HUDEP-2 (cell line): ENCODE measurements around the gene DPP9.
A peak's percentile ranks its signal among the peaks of the same experiment; 100 is the strongest.
"Not testable (repeated sequence)": the region's sequence is repeated elsewhere in the genome, so short reads cannot be mapped to it uniquely, and the experiment has no call there.

Source experiments
- DNase-seq, 76 experiments: peaks; one replicate each; lab custom pipeline; 2025; ENCODE audit not compliant: unreplicated experiment in 76 of 76; lab: John Stamatoyannopoulos, UW

DPP9 gene

DNA sequence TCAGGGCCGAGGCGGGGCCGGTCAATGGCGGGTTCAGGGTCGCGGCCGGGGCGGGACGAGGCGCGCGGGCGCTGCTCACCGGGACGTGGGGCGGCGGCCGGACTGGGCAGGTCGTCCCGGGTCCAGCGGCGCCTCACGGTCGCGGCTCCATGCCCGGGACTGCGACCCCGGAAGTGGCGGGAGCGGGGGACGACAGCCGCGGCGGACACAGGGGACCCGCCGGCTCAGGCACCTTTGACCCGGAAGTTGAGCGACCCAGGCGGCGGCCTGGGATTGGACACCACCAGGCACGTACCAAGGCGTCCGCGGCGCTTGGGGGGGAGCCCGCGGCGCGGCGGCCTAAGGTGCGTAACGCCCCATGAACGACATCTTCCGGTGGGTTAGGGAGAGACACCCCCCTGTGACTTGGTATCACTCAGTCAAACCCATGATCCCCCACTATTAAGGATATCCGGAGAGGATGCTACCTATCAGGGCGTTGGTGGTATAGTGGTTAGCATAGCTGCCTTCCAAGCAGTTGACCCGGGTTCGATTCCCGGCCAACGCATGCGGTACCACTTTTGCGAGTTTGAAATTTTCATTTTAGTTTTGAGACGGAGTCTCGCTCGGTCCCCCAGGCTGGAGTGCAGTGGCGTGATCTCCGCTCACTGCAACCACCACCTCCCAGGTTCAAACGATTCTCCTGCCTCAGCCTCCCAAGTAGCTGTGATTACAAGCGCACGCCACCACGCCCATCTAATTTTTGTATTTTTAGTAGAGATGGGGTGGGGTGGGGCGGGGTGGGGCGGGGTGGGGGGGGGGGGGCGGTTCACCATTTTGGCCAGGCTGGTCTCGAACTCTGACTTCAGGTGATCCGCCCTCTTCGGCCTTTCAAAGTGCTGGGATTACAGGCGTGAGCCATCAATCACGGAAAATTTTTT lies at the start of gene DPP9:
DPP9 (minus strand) TSS at position 248 of the 920 bp plus-strand sequence. CDS start 3,936 bp downstream, outside the sequence.
- DNase-seq: peak; percentile 81 to 100 (median 98)

DNA sequence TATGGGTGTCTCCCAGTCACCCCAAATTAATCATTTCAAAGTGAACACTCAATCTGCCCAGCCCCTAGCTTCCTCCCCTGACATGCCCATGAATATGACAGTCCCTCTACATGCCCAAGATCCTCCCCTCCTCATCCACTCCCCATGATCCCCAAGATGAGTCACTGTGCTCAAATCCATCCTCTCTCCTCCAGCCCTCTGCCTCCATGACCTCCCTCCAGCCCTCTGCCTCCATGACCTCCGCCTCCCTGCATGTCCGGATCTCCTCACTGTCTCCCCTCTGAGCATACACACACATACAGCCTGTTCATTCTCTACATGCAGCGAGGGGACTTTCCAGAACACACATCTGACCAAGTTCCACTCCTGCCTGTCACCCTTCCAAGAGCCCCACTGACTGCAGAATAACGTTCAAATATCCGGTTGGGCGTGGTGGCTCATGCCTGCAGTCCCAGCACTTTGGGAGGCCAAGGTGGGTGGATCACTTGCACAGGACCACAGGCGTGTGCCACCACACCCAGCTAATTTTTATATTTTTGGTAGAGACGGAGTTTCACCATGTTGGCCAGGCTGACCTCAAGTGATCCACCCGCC lies 49.5 kb upstream of the DPP9 start:
- DNase-seq: no peak

DNA sequence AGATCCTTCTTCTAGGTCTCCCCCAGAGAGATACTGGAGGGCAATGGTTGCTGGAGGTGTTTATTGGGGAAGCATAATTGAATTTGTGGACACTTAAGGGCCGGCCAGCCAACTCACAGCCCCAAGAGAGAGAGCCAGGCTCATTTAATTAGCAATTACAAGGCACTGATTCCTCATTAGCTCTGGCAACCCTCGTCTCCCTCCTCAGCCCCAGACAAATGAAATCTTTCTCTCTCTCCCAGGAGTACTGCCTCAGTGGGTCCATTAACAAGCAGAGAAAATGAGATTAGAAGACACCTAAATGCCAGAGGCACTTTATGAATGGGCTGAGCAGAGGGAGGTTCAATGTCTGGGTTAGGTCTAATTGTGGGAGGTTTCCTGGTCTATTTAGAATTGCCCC lies 48.9 kb upstream of the DPP9 start:
- no peak for DNase-seq

DNA sequence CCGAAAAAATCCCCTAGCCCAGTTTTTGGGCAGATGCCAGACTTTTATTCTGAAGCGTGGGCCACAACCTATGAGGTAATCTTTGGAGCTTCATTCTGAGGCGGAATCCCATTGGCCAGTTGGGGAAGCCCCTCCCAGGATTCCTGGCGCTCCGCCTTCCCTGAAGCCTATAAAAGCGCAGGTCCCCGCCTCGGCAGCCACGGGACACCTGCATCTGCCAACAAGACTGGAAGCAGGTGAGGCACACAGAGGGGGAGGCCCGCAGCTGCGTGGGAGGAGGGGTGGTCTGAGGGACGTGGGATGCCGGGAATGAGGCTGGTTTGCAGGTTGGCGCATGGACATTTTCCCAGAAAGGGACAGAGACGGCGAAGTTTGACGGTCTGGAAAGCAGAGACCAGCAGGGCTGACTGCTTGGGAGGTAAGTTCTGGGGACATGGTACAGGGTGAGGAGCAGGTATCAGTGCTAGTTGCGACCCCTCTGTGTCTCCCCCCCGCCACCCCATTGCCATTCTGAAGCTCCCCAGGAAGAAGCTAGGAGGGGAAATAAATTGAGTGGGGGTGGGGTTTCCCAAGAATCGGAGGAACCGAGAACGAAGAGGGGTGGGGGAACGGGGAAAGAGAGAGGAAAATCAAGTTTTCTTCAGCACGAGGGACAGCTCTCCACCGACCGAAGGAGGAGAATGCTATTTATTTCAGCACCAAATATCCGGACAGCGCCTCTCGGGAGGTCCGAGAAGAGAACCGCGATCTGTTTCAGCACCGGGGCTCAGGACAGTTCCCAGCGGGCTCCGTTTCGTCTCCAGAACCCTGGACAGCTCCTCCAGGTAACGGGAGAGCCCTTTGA lies 45.5 kb upstream of the DPP9 start:
- peak in 66 of 76 experiments; percentile 7 to 80 (median 63) for DNase-seq

DNA sequence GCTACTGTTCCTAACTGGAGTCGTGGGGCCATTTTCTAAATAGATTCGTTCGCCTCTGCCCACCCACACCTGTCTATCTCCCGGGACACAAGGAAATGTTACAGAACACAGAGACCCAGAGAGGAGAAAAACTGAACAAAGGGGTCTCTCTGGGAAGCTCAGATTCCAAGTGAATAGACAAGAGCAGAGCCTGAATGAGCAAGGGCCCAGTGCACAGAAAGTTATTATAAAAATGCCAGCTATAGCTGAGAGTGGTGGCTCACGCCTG lies 40.7 kb upstream of the DPP9 start:
- no peak for DNase-seq

DNA sequence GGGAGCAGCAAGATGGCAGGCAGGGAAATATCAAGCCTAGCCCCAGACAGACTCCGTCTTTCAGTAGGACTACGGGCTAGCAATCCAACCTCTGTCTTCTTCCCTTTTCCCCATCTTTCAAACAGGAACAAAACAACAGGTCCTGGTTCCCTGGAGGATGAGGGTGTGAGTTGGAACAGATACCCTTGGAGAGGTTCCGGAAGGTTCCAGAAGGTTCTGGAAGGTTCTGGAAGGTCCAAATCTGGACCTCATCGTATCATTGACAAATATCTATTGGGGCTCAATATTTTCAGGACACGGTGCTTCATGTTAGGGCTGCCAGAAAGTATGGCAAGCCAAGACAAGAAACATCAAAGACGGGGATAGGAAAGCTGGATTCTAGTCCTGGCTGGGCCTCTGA lies 39.4 kb upstream of the DPP9 start:
- no peak for DNase-seq

DNA sequence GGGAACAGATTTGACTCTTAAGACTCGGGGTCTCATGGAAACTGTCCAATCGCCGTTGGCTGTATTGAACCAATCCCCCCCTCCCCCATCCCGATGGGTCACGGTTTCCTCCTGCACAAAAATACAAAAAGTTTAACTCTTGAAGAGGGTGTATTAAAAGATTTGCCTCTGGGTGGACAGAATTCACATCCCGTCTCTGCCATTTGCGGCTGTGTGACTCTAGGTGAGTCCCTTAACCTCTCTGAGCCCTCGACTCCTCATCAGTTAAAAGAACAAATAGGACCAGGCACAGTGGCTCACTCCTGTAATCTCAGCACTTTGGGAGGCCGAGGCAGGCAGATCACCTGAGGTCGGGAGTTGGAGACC lies 36.6 kb upstream of the DPP9 start:
- DNase-seq: no peak

DNA sequence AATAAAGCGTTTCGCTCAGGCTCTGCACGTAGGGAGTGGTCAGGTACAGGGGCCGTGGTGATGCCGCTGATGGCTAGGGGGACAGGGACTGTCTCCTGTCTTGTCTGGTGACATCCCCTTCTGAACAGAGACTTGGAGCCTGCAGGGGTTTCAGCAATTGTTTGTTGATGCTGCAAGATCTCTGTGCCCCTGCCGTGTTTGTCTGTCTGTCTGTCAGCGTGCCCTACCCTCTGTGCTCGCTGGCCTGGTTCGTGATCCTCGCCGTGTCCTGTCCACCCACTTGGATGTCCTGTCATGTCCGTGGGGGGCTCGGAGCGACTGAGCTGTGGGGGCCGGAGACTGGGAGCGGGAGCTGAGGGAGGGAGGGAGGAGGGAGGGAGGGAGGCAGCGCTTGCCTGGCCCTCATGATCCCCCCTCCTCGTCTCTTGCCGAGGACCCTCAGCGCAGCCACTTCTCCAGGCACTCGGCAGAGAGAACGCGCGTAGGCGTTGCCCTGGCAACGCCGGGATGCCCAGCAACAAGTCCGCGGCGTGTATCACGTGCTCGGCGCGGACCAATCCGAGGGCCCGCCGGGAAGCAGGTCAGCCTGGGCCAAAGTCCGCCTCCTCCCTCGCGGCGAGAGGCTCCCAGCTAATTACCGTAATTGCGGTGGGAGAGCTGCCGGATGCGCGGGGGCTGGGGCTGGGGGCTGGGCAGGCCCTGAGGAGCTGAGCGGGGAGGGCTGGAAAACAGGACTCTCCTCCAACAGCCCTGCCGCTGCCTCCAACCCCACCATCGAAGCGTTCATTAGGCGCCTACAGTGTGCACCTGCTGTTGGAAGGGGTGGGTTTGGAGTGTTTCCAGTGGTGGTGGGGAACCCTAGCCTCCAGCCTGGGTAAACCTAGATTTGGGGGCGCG lies 36.0 kb upstream of the DPP9 start:
- peak in 74 of 76 experiments; percentile 28 to 96 (median 85) for DNase-seq

DNA sequence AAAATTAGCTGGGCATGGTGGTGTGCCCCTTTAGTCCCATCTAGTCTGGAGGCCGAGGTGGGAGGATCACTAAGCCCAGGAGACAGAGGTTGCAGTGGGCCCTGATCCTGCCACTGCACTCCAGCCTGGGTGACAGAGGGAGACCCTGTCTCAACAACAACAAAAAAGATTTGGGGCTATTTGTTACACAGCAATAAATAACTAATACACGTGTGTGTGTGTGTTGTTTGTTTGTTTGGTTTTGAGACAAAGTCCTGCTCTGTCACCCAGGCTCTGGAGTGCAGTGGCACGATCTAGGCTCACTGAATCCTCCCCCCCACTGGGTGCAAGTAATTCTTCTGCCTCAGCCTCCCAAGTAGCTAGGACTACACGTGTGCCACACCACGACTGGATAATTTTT lies 35.0 kb upstream of the DPP9 start:
- no peak for DNase-seq

DNA sequence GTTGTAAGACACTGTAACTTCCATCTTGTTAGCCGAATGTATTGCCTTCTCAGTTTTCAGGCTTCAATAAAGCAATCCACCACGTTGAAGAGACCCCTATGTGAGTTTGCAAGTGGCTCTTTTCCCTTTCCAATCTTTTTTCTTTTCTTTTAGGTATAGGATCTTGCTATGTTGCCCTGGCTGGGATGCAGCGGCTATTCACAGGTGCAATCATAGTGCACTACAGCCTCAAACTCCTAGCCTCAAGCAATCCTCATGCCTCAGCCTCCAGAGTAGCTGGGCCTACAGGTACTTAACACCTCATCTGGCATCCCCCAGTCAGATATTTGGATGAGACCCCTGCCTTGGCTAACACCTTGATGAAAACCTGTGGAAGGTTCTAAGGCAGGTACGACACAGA lies 34.4 kb upstream of the DPP9 start:
- no peak for DNase-seq

DNA sequence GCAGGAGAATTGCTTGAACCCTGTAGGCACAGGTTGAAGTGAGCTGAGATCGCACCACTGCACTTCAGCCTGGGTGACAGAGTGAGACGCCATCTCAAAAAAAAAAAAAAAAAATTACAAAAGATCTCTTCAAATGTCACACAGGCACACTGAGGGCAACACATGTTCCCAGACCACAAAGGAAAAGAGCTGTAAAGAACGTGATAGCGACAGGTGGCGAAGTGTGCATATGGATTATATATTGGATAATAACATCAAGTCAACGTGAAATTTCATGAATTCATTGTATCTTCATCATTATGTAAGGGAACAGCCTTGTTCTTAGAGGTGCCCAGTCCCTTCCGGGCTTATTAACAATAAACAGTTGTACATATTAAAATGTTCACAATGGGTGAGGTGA lies 31.8 kb upstream of the DPP9 start:
- no peak for DNase-seq

DNA sequence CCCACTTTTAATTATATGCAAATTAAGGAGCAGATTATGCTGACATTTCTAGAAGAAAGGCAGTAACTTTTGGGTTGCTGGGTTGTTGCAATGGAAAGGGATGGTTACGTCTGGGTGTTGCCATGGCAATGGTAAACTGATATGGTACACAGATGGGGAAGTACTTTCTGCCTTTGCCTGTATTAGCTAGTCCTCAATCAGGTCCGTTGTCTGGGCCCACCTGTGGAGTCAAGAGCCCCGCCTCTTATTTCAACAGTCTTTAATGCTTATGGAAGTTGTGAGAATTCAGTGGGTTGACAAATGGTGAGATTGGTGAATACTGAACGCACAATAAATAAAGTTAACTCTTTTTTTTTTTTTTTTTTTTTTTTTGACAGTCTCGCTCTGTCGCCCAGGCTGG lies 30.6 kb upstream of the DPP9 start:
- peak in 1 of 76 experiments; percentile 35 for DNase-seq

DNA sequence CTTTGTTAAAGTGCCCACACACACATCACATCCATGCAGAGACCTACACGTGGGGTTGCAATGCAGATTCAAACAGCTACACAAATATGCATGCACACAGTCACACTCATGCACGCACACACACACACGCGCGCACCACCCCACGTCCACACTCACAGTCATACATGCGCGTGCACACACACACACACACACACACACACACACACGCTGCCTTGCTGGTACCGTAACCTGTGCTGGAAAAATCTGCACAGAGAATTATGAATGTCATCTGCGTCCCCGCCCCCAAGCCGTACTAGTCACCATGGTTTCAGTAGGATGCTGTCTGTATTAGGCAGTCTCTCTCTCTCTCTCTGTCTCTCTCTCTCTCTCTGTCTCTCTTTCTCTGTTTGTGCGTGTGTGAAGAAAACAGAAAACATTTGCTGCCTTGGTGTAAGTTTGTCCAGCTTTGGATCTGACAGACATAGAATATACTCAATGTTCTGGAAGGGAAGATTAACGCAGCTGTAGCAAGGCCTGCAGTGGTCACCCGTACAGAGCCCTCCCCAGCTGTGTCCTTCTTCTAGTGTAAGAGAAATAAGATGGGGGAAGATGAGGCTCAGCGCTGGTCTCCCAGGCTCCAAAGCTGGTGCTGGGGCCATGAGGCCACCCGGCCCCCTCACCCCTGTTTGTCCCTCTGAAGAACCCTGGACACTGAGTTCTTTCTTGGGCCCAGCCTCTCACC lies 26.4 kb upstream of the DPP9 start:
- DNase-seq: no peak

DNA sequence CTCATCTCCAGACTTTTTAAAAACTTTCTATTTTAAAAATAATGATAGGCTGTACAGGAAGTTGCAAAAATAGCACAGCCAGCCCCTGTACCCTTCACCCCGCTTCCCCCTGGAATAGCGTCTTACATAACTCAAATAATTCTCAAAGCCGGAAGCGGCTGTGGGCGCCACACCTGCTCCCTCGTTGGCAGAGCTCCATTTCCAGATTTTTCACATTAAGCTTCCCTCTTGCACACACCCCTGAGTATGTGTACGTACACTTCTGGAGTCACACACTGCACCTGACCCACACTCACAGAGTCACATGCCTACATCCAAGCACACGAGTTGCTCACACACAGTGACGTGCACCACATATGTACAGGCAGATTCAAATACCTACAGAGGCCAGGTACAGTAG lies 24.9 kb upstream of the DPP9 start:
- no peak for DNase-seq

DNA sequence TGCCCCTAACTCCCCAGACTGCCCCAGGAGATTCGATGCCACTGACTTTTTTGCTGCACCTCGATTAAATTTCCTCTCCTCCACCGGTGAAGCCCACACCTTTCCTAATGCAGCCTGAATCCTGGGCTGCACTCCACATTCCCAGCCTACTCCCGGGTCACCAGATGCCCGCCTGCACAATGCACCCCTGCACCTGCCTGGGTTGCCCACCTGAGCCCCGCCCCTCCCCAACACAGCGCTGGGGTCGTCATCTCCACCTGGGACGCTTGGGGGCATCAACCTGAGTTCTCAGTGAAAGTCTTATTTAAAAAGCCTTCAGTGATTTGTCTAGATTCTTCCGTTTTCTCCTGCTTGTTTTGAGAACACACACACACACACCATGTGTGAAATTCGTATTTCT lies 24.5 kb upstream of the DPP9 start:
- DNase-seq: no peak

DNA sequence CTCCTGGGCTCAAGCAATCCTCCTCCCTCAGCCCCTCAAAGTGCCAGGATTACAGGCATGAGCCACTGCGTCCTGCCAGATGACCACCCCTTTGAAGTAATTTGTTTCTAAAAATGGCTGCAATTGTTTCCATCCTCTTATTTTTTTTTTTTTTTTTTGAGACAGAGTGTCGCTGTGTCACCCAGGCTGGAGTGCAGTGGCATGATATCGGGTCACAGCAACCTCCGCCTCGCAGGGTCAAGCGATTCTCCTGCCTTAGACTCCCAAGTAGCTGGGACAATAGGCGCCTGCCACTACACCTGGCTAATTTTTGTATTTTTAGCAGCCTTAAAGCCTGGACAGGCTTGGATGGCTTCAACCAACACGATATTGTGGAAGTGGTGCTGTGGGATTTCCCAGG lies 22.3 kb upstream of the DPP9 start:
- DNase-seq: no peak

DNA sequence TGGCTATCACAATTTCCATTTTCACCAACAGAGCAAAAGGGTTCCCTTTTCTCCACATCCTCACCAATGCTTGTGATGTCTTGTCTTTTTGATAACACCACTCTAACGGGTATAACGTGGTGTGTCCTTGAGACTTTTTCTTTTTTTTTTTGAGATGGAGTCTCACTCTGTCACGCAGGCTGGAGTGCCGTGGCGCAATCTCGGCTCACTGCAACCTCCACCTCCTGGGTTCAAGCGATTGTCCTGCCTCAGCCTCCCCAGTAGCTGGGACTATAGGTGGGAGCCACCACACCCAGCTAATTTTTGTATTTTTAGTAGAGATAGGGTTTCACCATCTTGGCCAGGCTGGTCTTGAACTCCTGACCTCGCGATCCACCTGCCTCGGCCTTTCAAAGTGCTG lies 21.5 kb upstream of the DPP9 start:
- DNase-seq: not testable (repeated sequence)

DNA sequence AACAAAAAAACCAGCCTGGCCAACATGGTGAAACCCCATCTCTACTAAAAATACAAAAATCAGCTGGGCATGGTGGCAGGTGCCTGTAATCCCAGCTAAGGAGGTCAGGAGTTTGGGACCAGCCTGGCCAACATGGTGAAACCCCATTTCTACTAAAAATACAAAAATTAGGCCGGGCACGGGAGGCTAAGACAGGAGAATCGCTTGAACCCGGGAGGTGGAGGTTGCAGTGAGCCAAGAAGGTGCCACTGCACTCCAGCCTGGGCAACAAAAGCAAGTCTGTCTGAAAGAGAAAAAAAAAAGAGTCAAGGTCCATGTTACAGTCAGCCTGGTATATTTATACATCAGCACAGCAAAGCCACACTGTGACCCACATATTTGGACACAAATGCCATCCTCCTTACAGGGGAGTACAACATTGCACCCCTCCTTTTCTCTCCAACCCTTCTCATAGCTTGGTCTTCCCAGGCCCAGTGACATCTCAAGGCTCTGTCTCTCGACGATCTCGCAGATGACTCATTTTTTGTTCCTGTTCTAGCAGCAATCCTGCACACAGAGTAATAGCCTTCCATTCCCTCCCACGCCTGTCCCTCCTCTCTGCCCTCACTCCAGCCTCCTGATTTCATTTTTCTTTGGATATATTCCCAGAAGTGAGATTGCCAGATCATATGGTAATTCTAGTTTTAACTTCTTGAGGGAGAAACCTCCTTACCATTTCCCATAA lies 21.0 kb upstream of the DPP9 start:
- DNase-seq: peak in 1 of 76 experiments; percentile 17
